ENCODE results near the gene TPRG1.

The TPRG1 gene

DNA sequence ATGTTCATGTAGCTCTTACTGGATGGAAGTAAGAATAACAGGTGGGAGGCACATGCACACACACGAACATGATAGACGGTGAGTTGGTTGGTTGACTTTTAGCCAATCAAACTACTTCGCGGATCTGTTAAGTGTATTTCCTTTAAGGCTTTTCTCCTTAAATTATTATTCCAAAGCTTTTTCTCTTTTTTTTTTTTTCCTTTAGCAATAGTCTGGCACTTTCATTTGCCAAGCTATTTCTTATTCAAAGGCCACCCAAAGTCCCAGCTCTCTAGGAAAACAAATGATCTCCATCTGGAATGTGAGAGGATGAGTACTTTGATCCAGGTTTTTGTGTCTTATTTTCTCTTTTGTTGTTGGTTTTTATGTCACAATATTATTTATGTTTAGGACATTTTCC is 141.1 kb downstream of the TPRG1 start:
- no peak for DNase-seq (ENCODE audit: low read depth)
- H3K4me3 ChIP-seq (ENCODE audit: low read depth, low read length): no peak overlapping the region

DNA sequence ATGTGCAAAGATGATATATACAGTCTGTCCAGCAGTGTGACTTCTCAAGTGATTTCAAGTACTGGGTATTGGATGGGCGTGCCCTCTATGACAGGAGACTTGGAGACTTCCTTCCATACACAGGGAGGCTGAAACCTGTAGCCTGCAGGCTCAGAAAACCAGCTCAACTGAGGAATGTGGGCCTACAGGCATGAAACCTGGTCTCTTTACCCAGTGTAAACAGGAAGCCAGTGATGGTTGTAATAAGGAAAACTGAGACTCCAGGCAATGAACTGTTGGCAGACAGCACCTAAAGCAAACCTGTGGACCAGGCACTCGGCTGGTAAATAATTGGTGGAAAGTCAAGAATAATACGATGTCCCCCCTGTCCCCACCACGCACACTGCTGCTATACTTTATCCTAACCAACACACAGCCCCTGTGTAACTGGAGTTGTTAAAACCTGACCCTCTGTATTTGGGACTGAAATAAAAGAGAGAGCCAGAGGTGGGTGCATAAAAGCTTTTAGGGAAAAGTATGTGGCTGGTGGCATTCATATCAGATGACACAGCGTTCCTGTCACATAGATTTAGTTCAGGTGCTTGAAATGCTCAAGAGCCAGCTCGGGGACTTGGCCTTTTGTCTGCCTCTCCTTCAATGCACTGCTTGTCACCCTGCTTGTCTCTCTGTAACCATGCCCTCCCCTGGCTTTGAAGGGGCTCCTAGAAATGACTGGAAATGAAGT is 144.7 kb downstream of the TPRG1 start:
- TF ChIP-seq, protein P1, sequence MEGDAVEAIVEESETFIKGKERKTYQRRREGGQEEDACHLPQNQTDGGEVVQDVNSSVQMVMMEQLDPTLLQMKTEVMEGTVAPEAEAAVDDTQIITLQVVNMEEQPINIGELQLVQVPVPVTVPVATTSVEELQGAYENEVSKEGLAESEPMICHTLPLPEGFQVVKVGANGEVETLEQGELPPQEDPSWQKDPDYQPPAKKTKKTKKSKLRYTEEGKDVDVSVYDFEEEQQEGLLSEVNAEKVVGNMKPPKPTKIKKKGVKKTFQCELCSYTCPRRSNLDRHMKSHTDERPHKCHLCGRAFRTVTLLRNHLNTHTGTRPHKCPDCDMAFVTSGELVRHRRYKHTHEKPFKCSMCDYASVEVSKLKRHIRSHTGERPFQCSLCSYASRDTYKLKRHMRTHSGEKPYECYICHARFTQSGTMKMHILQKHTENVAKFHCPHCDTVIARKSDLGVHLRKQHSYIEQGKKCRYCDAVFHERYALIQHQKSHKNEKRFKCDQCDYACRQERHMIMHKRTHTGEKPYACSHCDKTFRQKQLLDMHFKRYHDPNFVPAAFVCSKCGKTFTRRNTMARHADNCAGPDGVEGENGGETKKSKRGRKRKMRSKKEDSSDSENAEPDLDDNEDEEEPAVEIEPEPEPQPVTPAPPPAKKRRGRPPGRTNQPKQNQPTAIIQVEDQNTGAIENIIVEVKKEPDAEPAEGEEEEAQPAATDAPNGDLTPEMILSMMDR (IDR thresholded peaks at IDR 0.05; ENCODE audit: insufficient read depth, low read depth, low read length, missing control alignments): no peak
- no peak for DNase-seq (ENCODE audit: low read depth)
- no peak overlapping the region for H3K4me3 ChIP-seq (ENCODE audit: low read depth, low read length)

More for the DNA sequence above, 141.1 kb downstream of the TPRG1 start:
- TF ChIP-seq, protein P1 (IDR thresholded peaks at IDR 0.05; ENCODE audit: insufficient read depth, low read depth, low read length, missing control alignments): no peak

DNA sequence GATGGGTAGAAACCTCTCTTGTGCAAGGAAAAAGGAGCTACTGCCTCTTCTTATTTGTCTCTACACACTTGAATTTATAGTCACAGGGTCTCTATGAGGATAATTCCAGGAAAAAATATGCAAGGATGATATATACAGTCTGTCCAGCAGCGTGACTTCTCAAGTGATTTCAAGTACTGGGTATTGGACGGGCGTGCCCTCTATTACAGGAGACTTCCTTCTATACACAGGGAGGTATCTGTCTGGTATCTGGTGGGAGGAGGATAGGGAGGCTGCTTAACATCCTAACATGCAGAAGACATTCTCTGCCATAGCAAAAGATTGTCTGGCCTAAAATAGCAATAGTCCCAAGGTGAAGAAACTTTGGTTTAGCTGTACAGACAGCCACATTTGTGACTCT is 146.1 kb downstream of the TPRG1 start:
- no peak for DNase-seq (ENCODE audit: low read depth)
- TF ChIP-seq, protein P1 (IDR thresholded peaks at IDR 0.05; ENCODE audit: insufficient read depth, low read depth, low read length, missing control alignments): no peak

DNA sequence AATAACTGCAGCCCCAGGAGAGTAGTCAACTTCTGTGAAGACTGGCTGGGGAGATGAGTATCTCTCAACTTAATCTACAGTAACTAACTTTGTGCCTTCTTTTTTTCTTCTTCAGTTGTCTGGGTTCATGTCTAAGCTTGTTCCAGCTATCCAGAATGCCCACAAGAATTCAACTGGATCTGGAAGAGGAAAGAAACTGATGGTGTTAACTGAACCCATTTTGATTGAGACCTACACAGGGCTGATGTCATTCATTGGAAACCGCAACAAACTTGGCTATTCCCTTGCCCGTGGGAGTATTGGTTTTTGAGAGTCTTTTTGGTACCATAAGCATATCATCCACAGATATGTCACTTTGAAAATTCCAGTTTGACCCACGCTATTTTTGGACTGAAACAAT is 148.7 kb downstream of the TPRG1 start:
- TF ChIP-seq, protein P1 (IDR thresholded peaks at IDR 0.05; ENCODE audit: insufficient read depth, low read depth, low read length, missing control alignments): no peak
- no peak for DNase-seq (ENCODE audit: low read depth)

More for the DNA sequence above, 146.1 kb downstream of the TPRG1 start:
- no peak overlapping the region for H3K4me3 ChIP-seq (ENCODE audit: low read depth, low read length)

DNA sequence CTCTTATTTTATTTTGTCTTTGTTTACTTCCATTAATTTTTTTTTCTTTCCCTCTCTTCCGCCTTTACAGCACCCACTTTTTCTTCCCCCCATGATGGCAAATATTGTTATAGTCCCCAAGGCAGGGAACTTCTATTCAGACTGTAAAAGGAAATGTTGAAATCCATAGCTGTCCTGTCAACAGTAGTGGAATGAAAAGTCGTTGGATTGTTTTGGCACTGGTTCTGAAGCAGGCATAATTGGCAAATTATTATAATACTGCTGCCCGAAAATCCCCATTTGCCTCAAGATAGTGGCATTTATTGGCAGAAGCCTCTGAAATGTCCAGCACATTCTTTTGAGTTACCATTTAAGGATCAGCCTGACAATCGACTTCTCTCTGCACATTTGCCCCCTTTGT is 150.6 kb downstream of the TPRG1 start:
- DNase-seq (ENCODE audit: low read depth): no peak
- TF ChIP-seq, protein P1 (IDR thresholded peaks at IDR 0.05; ENCODE audit: insufficient read depth, low read depth, low read length, missing control alignments): no peak
- H3K4me3 ChIP-seq (ENCODE audit: low read depth, low read length): no peak overlapping the region

More for the DNA sequence above, 148.7 kb downstream of the TPRG1 start:
- no peak overlapping the region for H3K4me3 ChIP-seq (ENCODE audit: low read depth, low read length)

DNA sequence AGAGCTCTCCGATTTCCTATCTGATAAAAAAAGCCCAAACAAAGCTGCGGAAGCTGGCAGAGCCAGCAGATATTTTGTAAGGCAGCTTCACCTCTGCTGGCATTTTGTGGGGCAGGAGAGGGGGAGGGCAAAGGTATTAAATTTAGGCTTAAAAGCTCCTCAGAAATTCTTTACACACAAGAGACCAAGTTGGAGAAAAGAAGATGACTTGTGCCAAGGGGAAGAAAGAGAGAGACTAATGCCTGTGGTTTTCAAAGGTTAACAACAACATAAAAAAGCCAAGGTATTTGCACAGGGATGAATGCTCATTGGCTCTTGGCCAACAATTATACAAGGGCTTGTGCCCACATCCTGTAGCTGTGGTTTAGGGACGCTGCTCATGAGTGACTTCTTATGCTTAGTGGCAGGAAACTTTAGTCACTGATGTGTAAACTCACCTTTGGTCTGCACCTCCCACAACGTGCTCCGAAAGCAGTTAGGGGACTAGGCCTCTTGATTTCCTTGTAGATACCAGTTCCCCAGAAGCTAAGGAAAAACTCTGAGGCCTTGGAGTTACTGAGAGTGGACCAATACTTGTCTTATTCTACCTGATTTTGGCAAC is 152.9 kb downstream of the TPRG1 start:
- H3K4me3 ChIP-seq (ENCODE audit: low read depth, low read length): no peak overlapping the region
- TF ChIP-seq, protein P1 (IDR thresholded peaks at IDR 0.05; ENCODE audit: insufficient read depth, low read depth, low read length, missing control alignments): no peak
- DNase-seq (ENCODE audit: low read depth): peak; percentile 95
